Fibroblast of skin of abdomen (primary cell): ENCODE data around the gene GLT8D2. TPM values are rescaled to one million over a fixed set of nuclear protein-coding genes. Genes with fewer than 3 reads are reported as not detected.

ENCODE experiments used
- DNase-seq: peaks from one replicate; pipeline ENCODE4 v3.0.0-alpha.2; 2013
- polyA plus RNA-seq, 2 experiments: library from polyadenylated mRNA; unstranded; fragments of 120-200 nt; gene quantifications; one replicate each; pipeline ENCODE4 v1.2.1, GENCODE V29; 2013; ENCODE audit not compliant: insufficient read length in 2 of 2

Gene GLT8D2
- polyA plus RNA-seq (2013, experiment 1 of 2; ENCODE audit: insufficient read length), result 56.9 TPM
- polyA plus RNA-seq (2013, experiment 2 of 2; ENCODE audit: insufficient read length), result 57.9 TPM

- DNase-seq, result peak; percentile 89
Measured at GRCh38 chr12:104049903-104050356, at the start of gene GLT8D2. Gene GLT8D2, minus strand, starts transcription at chr12:104050187. Its CDS starts 30,539 bp downstream, at chr12:104019648.

- no peak for DNase-seq
Measured at GRCh38 chr12:104097954-104098353, 48.0 kb upstream of the GLT8D2 start.

GRCh38 chr12:104095289-104095688 is 45.3 kb upstream of the GLT8D2 start:
- DNase-seq, result no peak

- DNase-seq, result no peak
Measured at GRCh38 chr12:104094284-104094683, 44.3 kb upstream of the GLT8D2 start.

GRCh38 chr12:104091136-104091535 is 41.1 kb upstream of the GLT8D2 start:
- DNase-seq, result no peak

- no peak for DNase-seq
Measured at GRCh38 chr12:104090685-104091084, 40.7 kb upstream of the GLT8D2 start.

GRCh38 chr12:104083769-104084475 is 33.9 kb upstream of the GLT8D2 start:
- DNase-seq, result no peak

GRCh38 chr12:104080764-104081163 is 30.8 kb upstream of the GLT8D2 start:
- DNase-seq, result no peak

- no peak for DNase-seq
Measured at GRCh38 chr12:104079024-104079423, 29.0 kb upstream of the GLT8D2 start.

GRCh38 chr12:104073699-104074098 is 23.7 kb upstream of the GLT8D2 start:
- no peak for DNase-seq

GRCh38 chr12:104072099-104072498 is 22.1 kb upstream of the GLT8D2 start:
- no peak for DNase-seq

GRCh38 chr12:104064842-104065427 is 14.9 kb upstream of the GLT8D2 start:
- DNase-seq, result no peak

- DNase-seq, result peak; percentile 91
Measured at GRCh38 chr12:104064031-104064841, 14.2 kb upstream of the GLT8D2 start, which contains the start of gene HCFC2. Gene HCFC2, plus strand, starts transcription at chr12:104064531. Its CDS starts 30 bp downstream, at chr12:104064561.

- DNase-seq, result no peak
Measured at GRCh38 chr12:104063712-104064030, 13.7 kb upstream of the GLT8D2 start.

GRCh38 chr12:104060791-104061190 is 10.8 kb upstream of the GLT8D2 start:
- no peak for DNase-seq

- no peak for DNase-seq
Measured at GRCh38 chr12:104059963-104060362, 10.0 kb upstream of the GLT8D2 start.

- no peak for DNase-seq
Measured at GRCh38 chr12:104058802-104059201, 8.8 kb upstream of the GLT8D2 start.

- DNase-seq, result no peak
Measured at GRCh38 chr12:104057771-104058197, 7.8 kb upstream of the GLT8D2 start.

- DNase-seq, result no peak
Measured at GRCh38 chr12:104056419-104056972, 6.5 kb upstream of the GLT8D2 start.

GRCh38 chr12:104055686-104056388 is 5.8 kb upstream of the GLT8D2 start:
- no peak for DNase-seq

- DNase-seq, result no peak
Measured at GRCh38 chr12:104054681-104055346, 4.8 kb upstream of the GLT8D2 start.

- no peak for DNase-seq
Measured at GRCh38 chr12:104050436-104050835, 449 bp upstream of the GLT8D2 start.
